GM23248 (cell line): ENCODE data around the gene HYOU1. TPM values are rescaled to one million over a fixed set of nuclear protein-coding genes. Genes with fewer than 3 reads are reported as not detected.

Source experiments
- DNase-seq: peaks from one replicate; pipeline ENCODE4 v3.0.0-alpha.2; 2015
- H2AFZ ChIP-seq: fragments of 200-600 bp; sonication (generic); 2 replicates; pipeline ENCODE4 v1.6.1; 2016; ENCODE audit warnings: antibody characterized with exemption
- H3F3A ChIP-seq: fragments of 200-600 bp; sonication (generic); 2 replicates; pipeline ENCODE4 v1.6.1; 2016; ENCODE audit warnings: mild to moderate bottlenecking, antibody characterized with exemption, mixed run types; ENCODE audit not compliant: insufficient read depth
- H3K27ac ChIP-seq: fragments of 200-600 bp; sonication (generic); 2 replicates; pipeline ENCODE4 v1.5.1; 2016; ENCODE audit warnings: mild to moderate bottlenecking
- H3K27me3 ChIP-seq: fragments of 200-600 bp; sonication (generic); replicated peaks from 2 replicates; pipeline ENCODE4 v1.6.1; 2016; ENCODE audit warnings: mild to moderate bottlenecking; ENCODE audit not compliant: insufficient read depth
- H3K36me3 ChIP-seq: fragments of 200-600 bp; sonication (generic); 2 replicates; pipeline ENCODE4 v1.6.1; 2016; ENCODE audit warnings: low read depth, mild to moderate bottlenecking
- H3K4me1 ChIP-seq: fragments of 200-600 bp; sonication (generic); 2 replicates; pipeline ENCODE4 v1.6.1; 2016; ENCODE audit warnings: mild to moderate bottlenecking; ENCODE audit not compliant: insufficient read depth
- H3K4me2 ChIP-seq: fragments of 200-600 bp; sonication (generic); one replicate; pipeline ENCODE4 v1.6.1; 2016; ENCODE audit warnings: mild to moderate bottlenecking; ENCODE audit not compliant: unreplicated experiment
- H3K4me3 ChIP-seq: fragments of 200-600 bp; sonication (generic); 2 replicates; pipeline ENCODE4 v1.5.1; 2016; ENCODE audit warnings: mild to moderate bottlenecking
- H3K79me2 ChIP-seq: fragments of 200-600 bp; sonication (generic); 2 replicates; pipeline ENCODE4 v1.6.1; 2016; ENCODE audit warnings: mild to moderate bottlenecking; ENCODE audit not compliant: insufficient read depth
- H3K9ac ChIP-seq: fragments of 200-600 bp; sonication (generic); 2 replicates; pipeline ENCODE4 v1.6.1; 2016; ENCODE audit warnings: mild to moderate bottlenecking
- H3K9me2 ChIP-seq: fragments of 200-600 bp; sonication (generic); 2 replicates; pipeline ENCODE4 v1.6.1; 2016; ENCODE audit warnings: mixed run types, mild to moderate bottlenecking, moderate library complexity; ENCODE audit not compliant: insufficient read depth
- H3K9me3 ChIP-seq: fragments of 200-600 bp; sonication (generic); one replicate; pipeline ENCODE4 v1.6.1; 2017; ENCODE audit warnings: low read depth
- H4K20me1 ChIP-seq: fragments of 200-600 bp; sonication (generic); 2 replicates; pipeline ENCODE4 v1.6.0; 2016; ENCODE audit not compliant: insufficient read depth
- EZH2 ChIP-seq: fragments of 200-600 bp; sonication (generic); IDR thresholded peaks from 2 replicates; pipeline ENCODE4 v1.6.1; 2018; ENCODE audit warnings: antibody characterized with exemption, mild to moderate bottlenecking; ENCODE audit not compliant: insufficient read depth, poor library complexity, severe bottlenecking
- EZH2phosphoT487 ChIP-seq: fragments of 200-600 bp; sonication (generic); IDR thresholded peaks from 2 replicates; pipeline ENCODE4 v1.6.1; 2018; ENCODE audit warnings: antibody characterized with exemption, moderate library complexity, mild to moderate bottlenecking, low read depth; ENCODE audit not compliant: insufficient read depth
- WGBS, 2 experiments: methylation state at CpG; one replicate each; pipeline ENCODE4 v1.1.6; 2015 to 2017; ENCODE audit warnings: low lambda C conversion rate in 2 of 2, low coverage in 1 of 2; ENCODE audit errors: missing lambda C conversion rate in 2 of 2; 5-methylcytosine and 5-hydroxymethylcytosine counted together
- in situ Hi-C: fragments of 300-500 bp; cut with MboI; formaldehyde crosslinking; loops from 2 replicates; pipeline ENCODE4 v1.15.0; 2020
- polyA plus RNA-seq: library from polyadenylated mRNA; unstranded; fragments of >200 nt; fragmentation: Nextera tagmentation; extraction: Ambion mirVana; gene quantifications from 2 replicates; pipeline ENCODE4 v1.2.1, GENCODE V29; 2016
- total RNA-seq: library from RNA; depleted of rRNA; stranded (reverse); fragments of >200 nt; shearing (Covaris generic); gene quantifications from 2 replicates; pipeline ENCODE4 v1.2.3, GENCODE V29; 2014

HYOU1 gene
- total and polyA plus RNA-seq, 2 experiments from 2014 or later: 56.3 to 85.4 TPM

DNA sequence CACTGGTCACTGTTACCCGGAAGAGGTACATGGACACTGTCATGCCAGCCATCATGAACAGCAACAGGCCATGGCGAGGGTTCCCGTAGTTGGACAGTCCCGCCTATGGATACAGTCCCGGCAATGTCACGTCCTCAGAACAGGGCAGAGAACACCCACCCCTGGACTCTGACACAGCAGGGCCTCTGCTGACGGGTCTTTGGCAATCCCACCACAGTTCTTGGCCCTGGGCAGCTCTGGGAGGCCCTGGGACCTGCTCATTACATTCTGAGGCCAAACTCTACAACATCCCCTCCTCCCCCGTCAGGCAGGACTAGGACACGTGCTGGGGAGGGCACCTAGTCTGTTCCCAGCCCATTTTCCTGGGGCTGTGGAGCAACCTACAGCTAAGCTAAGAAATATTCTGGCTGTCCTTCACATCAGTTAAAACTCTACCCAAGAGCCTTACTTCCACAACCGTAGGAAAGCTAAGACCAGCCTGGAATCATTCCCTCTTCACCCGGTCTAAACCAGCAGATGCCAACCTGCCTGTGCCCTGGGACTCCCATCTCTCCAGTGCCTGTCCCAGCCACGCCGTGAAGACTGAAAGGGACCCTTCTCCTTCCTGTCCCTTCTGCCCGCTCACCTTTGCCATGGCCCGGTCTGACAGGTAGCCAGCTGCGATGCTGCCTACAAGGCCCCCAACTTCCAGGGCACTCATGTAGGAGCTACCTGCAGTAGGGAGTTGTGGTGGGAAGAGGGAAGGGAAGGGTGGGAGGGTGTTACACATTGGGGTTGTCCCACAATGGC is 30.8 kb downstream of the HYOU1 start:
- H3K27ac ChIP-seq: no peak overlapping the region
- no peaks in the 10 kb centered on the region for H3K27me3 ChIP-seq
- no peak for DNase-seq
- H3K4me3 ChIP-seq: no peak overlapping the region
- in situ Hi-C loops: no loop called here
- H3K9me3 ChIP-seq: no peaks in the 10 kb centered on the region
- H2AFZ ChIP-seq: no peak overlapping the region
- H3K36me3 ChIP-seq: peaks cover 12% of the 10 kb centered on the region
- H4K20me1 ChIP-seq: no peaks in the 10 kb centered on the region
- no peak overlapping the region for H3K9ac ChIP-seq
- peaks cover 4% of the 10 kb centered on the region; the same call in 1 of the 2 replicates for H3F3A ChIP-seq
- WGBS, 2 experiments: 89 to 90% methylated on average over 16 of the region's 16 CpGs
- peaks cover 24% of the 10 kb centered on the region for H3K79me2 ChIP-seq
- H3K4me2 ChIP-seq: no peak overlapping the region
- no peaks in the 10 kb centered on the region for H3K9me2 ChIP-seq
- peaks cover 5% of the 10 kb centered on the region; the same call in 1 of the 2 replicates for H3K4me1 ChIP-seq
- TF ChIP-seq EZH2phosphoT487: no peak
- TF ChIP-seq EZH2: no peak

DNA sequence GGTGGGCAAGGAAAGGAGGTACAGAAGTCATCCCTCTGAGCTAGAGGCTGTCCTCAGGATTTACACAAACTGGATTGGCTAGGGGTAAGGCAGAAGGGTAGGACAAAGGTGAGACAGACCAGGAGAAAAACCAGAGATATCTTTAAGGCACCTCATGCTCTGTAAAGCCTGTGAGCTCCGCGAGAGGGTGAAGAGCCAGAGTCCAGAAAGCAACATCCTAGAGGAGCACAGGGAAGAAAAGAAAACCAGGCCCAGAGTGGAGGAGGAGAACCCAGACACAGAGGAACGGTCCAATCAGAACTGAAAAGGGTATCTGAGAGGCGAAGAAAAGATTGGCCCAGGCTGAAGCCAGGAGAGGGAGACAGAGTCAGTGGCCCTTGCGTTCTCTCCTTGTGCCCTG is 31.5 kb downstream of the HYOU1 start:
- H3K36me3 ChIP-seq: peaks cover 15% of the 10 kb centered on the region
- H3F3A ChIP-seq: peaks cover 4% of the 10 kb centered on the region; the same call in 1 of the 2 replicates
- H4K20me1 ChIP-seq: no peaks in the 10 kb centered on the region
- H3K9ac ChIP-seq: no peak overlapping the region
- H3K27me3 ChIP-seq: no peaks in the 10 kb centered on the region
- 0 out of 2 replicates have a peak, but pooled peaks cover 4% of the 10 kb centered on the region for H3K4me1 ChIP-seq
- no peak overlapping the region for H3K4me2 ChIP-seq
- no peak for TF ChIP-seq EZH2phosphoT487
- TF ChIP-seq EZH2: no peak
- H3K9me3 ChIP-seq: no peaks in the 10 kb centered on the region
- no peak for DNase-seq
- H3K9me2 ChIP-seq: no peaks in the 10 kb centered on the region
- WGBS, 2 experiments: 86 to 88% methylated on average over 5 of the region's 5 CpGs
- no peak overlapping the region for H3K27ac ChIP-seq
- no peak overlapping the region for H2AFZ ChIP-seq
- H3K4me3 ChIP-seq: no peak overlapping the region
- H3K79me2 ChIP-seq: peaks cover 30% of the 10 kb centered on the region
- in situ Hi-C loops: no loop called here

DNA sequence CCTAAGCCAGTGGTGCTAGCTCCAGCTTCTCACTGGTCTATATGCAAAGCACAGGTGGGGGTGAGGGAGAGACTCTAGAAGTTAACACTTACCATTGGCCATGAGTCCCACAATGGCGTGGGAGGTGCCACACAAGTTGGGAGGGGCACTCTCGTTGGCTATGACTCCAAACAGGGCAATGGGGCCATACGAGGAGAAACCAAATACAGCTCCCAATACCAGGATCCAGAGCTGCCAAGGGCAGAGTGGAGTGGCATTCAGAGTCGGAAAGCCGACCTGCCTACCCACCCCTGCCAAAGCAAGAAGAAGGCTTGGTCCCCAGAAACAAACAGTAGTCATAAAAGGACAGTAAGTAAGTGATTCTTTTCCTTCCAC is 31.9 kb downstream of the HYOU1 start:
- no peak overlapping the region for H2AFZ ChIP-seq
- H3K4me3 ChIP-seq: no peak overlapping the region
- WGBS, 2 experiments: 67 to 73% methylated on average over 5 of the region's 5 CpGs
- no peaks in the 10 kb centered on the region for H3K9me3 ChIP-seq
- H3K27me3 ChIP-seq: no peaks in the 10 kb centered on the region
- peaks cover 7% of the 10 kb centered on the region; the same call in 1 of the 2 replicates for H3K4me1 ChIP-seq
- H4K20me1 ChIP-seq: no peaks in the 10 kb centered on the region
- H3K36me3 ChIP-seq: peaks cover 15% of the 10 kb centered on the region
- no peak overlapping the region for H3K9ac ChIP-seq
- peaks cover 34% of the 10 kb centered on the region for H3K79me2 ChIP-seq
- no peaks in the 10 kb centered on the region for H3K9me2 ChIP-seq
- H3K4me2 ChIP-seq: no peak overlapping the region
- no peak for DNase-seq
- TF ChIP-seq EZH2 (no peak), EZH2phosphoT487 (no peak)
- H3F3A ChIP-seq: peaks cover 4% of the 10 kb centered on the region; the same call in 1 of the 2 replicates
- in situ Hi-C loops: no loop called here
- H3K27ac ChIP-seq: no peak overlapping the region

- Histone ChIP-seq H3K4me2 (no peak overlapping the region), H3K9me3 (no peaks in the 10 kb centered on the region), H3K36me3 (peaks cover 15% of the 10 kb centered on the region), H4K20me1 (no peaks in the 10 kb centered on the region), H3K4me3 (no peak overlapping the region), H2AFZ (no peak overlapping the region), H3K4me1 (peaks cover 12% of the 10 kb centered on the region; the same call in 1 of the 2 replicates), H3K27ac (no peak overlapping the region), H3K9me2 (no peaks in the 10 kb centered on the region), H3F3A (peaks cover 4% of the 10 kb centered on the region; the same call in 1 of the 2 replicates), H3K79me2 (peaks cover 40% of the 10 kb centered on the region), H3K27me3 (no peaks in the 10 kb centered on the region), H3K9ac (no peak overlapping the region)
- TF ChIP-seq EZH2: no peak
- no peak for TF ChIP-seq EZH2phosphoT487
- DNase-seq: no peak
- in situ Hi-C loops: no loop called here
- WGBS, 2 experiments: 74 to 76% methylated on average over 14 to 15 of the region's 15 CpGs
Observed at GRCh38 chr11:119024430-119025098, 32.4 kb downstream of the HYOU1 start.
